Loucy (cell line): ENCODE measurements around the gene ACSBG1.

Experiments
- EZH2phosphoT487 ChIP-seq: fragments of 200-600 bp; IDR thresholded peaks from 2 replicates; pipeline ENCODE4 v1.6.1; 2018; ENCODE audit warnings: antibody characterized with exemption, mild to moderate bottlenecking, moderate library complexity, borderline replicate concordance
- TF ChIP-seq, protein P1 (sequence below): fragments of 200-600 bp; sonication (generic); conservative IDR thresholded peaks from 2 replicates; pipeline ENCODE4 v1.5.1; 2014; ENCODE audit warnings: mild to moderate bottlenecking, antibody characterized with exemption, low read length

- TF ChIP-seq, protein P1, sequence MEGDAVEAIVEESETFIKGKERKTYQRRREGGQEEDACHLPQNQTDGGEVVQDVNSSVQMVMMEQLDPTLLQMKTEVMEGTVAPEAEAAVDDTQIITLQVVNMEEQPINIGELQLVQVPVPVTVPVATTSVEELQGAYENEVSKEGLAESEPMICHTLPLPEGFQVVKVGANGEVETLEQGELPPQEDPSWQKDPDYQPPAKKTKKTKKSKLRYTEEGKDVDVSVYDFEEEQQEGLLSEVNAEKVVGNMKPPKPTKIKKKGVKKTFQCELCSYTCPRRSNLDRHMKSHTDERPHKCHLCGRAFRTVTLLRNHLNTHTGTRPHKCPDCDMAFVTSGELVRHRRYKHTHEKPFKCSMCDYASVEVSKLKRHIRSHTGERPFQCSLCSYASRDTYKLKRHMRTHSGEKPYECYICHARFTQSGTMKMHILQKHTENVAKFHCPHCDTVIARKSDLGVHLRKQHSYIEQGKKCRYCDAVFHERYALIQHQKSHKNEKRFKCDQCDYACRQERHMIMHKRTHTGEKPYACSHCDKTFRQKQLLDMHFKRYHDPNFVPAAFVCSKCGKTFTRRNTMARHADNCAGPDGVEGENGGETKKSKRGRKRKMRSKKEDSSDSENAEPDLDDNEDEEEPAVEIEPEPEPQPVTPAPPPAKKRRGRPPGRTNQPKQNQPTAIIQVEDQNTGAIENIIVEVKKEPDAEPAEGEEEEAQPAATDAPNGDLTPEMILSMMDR, result no peak
- TF ChIP-seq EZH2phosphoT487, result no peak
Measured at GRCh38 chr15:78236491-78236890, 2.1 kb upstream of the ACSBG1 start.
